GM12872 (cell line): Measurements from ENCODE around the gene DHRS12.
A peak's percentile ranks its signal among the peaks of the same experiment; 100 is the strongest.

ENCODE experiments used
- CTCF ChIP-seq: IDR thresholded peaks from 3 replicates; pipeline ENCODE4 v1.5.1; 2011; ENCODE audit warnings: low read depth, mild to moderate bottlenecking, low read length, moderate library complexity; ENCODE audit not compliant: insufficient read depth

DHRS12 gene

GRCh38 chr13:51819544-51819943, 15.6 kb upstream of the DHRS12 start:
- TF ChIP-seq CTCF, result no peak

DNA sequence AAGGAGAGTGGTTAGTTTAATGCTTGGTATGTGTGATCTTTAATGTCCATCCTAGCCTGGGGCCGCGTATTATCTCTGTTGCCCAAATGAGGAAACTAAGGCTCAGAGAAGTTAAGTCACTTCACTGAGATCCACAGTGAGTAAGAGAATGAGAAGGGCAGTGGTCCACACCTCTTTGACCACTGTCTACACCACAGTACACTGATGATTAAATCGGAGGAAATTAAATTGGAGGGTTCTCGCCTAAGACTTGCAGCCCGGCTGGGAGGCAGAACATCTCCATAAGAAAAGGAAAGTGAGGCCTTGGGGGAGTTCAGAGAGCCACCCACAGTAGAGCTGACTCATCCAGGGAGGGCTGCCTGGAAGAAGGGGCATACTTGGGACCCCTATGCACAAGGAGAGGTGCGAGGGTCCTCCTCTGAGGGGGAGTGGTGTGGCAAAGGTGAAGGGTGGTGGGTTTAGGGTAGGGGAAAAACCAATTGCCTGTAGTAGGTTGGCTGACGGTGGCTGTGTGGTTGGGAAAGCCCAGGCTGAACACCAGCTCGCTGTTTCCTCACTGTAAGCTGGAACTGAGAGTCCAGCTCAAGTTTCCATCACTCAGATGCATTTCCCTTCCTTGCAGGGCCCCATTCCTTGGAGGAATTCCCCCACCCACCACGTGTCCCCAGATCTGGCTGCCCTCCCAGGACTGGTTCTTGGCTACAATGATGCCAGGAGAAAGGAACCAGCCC, 15.0 kb upstream of the DHRS12 start:
- TF ChIP-seq CTCF, result no peak

- TF ChIP-seq CTCF, result peak; percentile 18; the same call in 1 of the 3 replicates
Measured at GRCh38 chr13:51818276-51818675, 14.3 kb upstream of the DHRS12 start.

- TF ChIP-seq CTCF, result no peak
Measured at GRCh38 chr13:51817717-51818116, 13.8 kb upstream of the DHRS12 start.

- no peak for TF ChIP-seq CTCF
Measured at GRCh38 chr13:51816604-51817249, 12.8 kb upstream of the DHRS12 start.

DNA sequence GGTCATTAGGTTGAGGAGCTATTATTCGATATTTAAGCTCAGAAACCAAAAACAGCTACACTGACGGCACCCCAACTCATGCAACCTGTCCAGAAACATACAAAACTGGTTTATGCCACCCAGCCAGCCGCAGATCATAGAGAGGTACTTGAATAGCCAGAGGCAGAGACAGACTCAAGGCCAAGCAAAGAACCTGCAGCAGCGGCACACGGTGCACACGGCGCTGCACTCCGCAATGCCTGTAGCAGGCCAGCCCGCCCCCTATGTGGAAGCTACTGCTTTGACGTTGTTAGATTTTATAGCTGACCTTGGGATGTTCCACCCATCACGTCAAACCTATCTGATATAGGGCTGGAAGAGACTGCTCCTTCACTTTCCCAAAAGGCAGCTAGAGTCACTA, 11.9 kb upstream of the DHRS12 start:
- no peak for TF ChIP-seq CTCF

DNA sequence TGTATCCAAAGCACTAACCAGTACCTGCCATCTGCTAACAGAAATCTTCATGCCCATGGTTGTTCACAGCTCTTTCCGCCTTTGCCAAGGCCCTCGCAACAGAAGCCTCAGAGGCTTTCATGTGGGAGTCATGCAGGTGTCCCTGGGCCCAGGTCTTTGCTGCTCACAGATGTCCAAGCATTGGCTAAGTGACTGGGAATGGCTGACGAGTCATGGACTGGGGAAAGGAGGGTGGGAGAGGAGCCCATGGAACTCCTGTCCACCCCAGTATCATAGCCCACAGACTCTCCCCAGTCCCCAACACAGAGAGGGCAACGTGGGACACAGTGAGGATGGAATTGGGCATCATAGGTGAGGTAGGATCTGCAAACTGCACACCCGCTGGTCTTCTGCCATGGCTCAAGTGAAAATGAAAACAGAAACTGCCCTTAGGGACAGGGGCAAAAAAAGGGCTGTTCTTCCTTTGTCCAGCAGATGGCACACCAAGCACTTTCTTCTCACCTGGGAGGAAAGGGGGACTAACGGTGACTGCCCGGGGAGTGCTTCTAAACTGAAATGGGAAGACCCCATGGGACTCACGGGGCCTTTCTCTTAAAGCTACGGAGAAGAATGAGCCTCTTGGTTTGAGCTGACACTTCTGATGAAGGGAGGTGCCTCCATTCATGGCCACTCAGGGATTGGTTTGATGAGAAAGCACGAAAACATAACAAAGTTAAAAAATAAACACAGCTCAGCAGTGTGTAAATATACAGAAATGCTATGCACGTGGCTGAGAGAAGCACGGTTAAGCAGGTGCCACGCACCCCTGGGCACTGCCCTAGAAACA, 11.1 kb upstream of the DHRS12 start:
- TF ChIP-seq CTCF, result peak; percentile 88
